Kidney epithelial cell (primary cell): ENCODE results near the gene UBE2G2. TPM values are rescaled to one million over a fixed set of nuclear protein-coding genes. Genes with fewer than 3 reads are reported as not detected.

Experiments used
- DNase-seq: peaks from one replicate; pipeline ENCODE4 v3.0.0-alpha.2; 2010; ENCODE audit warnings: low read depth
- H3K27me3 ChIP-seq: 2 replicates; pipeline ENCODE4 v1.6.0; 2011; ENCODE audit warnings: low read length; ENCODE audit not compliant: control insufficient read depth, insufficient read depth
- H3K36me3 ChIP-seq: 2 replicates; pipeline ENCODE4 v1.5.1; 2011; ENCODE audit warnings: low read length; ENCODE audit not compliant: control insufficient read depth, insufficient read depth
- H3K4me3 ChIP-seq: 2 replicates; pipeline ENCODE4 v1.5.1; 2011; ENCODE audit warnings: low read depth, mild to moderate bottlenecking, control low read depth, low read length
- CTCF ChIP-seq: IDR thresholded peaks from 2 replicates; pipeline ENCODE4 v1.5.1; 2011; ENCODE audit warnings: mild to moderate bottlenecking, moderate library complexity, low read length, control low read depth, inconsistent platforms; ENCODE audit not compliant: insufficient read depth, poor library complexity, severe bottlenecking
- total RNA-seq: library from RNA; depleted of rRNA; stranded (reverse); fragments of >200 nt; gene quantifications from 2 replicates; pipeline ENCODE4 v1.2.3, GENCODE V29; 2015

The UBE2G2 gene
- total RNA-seq, 1 donor from 2014 or later, result 40.6 TPM

DNA sequence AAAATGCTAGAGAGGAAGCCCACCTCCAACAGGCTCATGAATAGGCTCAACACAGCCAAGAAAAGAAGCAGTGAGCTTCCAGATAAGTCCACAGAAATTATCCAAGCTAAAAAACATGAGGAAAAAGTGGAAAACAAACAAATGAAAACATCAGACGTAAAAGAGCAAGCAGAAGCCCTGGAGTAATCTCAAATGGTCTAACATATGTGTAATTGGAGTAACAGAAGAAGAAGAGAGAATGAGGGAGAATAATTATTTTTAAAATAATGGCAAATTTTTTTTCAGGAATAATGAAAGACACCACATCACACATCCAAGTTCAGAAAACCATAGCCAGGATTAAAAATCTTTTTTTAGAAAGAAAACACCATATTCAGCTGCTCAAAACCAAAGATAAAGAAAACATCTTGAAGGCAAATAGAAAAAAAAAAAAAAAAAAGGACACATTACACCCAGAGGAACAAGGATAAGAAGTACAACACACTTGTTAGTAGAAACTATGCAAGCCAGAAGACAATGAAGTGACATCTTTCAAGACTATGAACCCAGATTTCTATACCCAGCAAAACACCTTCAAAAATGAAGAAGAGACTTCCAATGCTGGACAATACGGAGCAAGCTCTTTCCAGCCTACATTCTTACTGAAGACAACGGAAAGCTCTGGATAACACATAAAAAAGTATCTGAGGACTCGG lies 26.9 kb upstream of the UBE2G2 start:
- no peak overlapping the region for H3K4me3 ChIP-seq
- TF ChIP-seq CTCF, result no peak
- no peaks in the 10 kb centered on the region for H3K36me3 ChIP-seq
- no peak for DNase-seq
- H3K27me3 ChIP-seq, result peaks cover 2% of the 10 kb centered on the region

DNA sequence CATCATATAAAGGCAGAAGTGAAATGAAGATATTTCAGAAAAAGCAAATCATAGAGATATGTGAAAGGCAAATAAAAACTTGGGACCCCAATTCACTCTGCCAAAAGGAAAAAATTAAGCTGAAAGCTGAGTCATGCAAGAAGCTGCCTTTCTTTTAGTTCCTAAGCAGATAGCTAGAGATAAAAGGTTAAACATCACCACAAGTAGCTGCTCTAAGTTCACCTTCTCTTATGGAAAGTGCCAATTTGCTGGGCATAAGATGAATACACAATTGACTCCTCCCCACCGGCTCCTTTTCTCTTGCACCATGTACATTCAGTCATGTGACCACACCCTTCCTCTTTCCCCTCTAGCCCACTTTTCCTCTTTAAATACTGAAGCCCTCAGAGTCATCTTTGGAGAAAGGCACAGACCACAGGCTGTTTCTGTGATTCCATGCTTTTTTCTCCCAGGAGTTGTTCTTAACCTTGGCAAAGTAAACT lies 21.6 kb upstream of the UBE2G2 start:
- Histone ChIP-seq H3K27me3 (peaks cover 2% of the 10 kb centered on the region), H3K4me3 (no peak overlapping the region), H3K36me3 (no peaks in the 10 kb centered on the region)
- no peak for TF ChIP-seq CTCF
- no peak for DNase-seq

DNA sequence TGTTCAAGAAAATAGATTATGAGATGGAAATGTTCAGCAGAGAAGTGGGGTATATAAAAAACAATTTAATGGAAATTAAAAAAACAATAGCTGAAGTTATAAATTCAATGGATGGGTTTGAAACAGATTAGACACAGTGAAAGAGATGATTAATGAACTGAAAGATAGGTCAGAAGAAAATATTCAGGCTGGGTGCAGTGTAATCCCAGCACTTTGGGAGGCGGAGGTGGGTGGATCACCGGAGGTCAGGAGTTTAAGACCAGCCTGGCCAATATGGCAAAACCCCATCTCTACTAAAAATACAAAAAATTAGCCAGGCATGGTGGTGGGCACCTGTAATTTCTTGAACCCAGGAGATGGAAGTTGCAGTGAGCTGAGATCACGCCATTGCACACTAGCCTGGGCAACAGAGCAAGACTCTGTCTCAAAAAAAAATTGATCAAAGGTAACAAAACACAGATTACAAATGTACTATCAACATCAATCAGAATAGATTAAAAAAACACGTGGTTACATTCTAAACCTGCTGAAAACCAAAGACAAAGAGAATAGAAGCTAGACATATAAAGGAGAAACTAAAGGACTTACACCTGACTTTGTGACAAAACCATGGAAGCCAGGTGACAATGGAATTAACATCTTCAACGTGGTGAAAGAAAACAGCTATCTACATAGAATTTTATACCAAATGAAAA lies 21.0 kb upstream of the UBE2G2 start:
- Histone ChIP-seq H3K4me3 (no peak overlapping the region), H3K27me3 (peaks cover under 1% of the 10 kb centered on the region), H3K36me3 (no peaks in the 10 kb centered on the region)
- DNase-seq, result no peak
- no peak for TF ChIP-seq CTCF

GRCh38 chr21:44820851-44821250 lies 19.2 kb upstream of the UBE2G2 start:
- TF ChIP-seq CTCF, result no peak
- DNase-seq, result no peak
- no peaks in the 10 kb centered on the region for H3K36me3 ChIP-seq

GRCh38 chr21:44819283-44820243 lies 17.9 kb upstream of the UBE2G2 start:
- no peak for TF ChIP-seq CTCF
- no peaks in the 10 kb centered on the region for H3K27me3 ChIP-seq
- no peak overlapping the region for H3K4me3 ChIP-seq

More at GRCh38 chr21:44820851-44821250, 19.2 kb upstream of the UBE2G2 start:
- no peak overlapping the region for H3K4me3 ChIP-seq
- no peaks in the 10 kb centered on the region for H3K27me3 ChIP-seq

More at GRCh38 chr21:44819283-44820243, 17.9 kb upstream of the UBE2G2 start:
- H3K36me3 ChIP-seq, result no peaks in the 10 kb centered on the region
- no peak for DNase-seq
